Activated gamma-delta T cell (primary cell): Measurements from ENCODE around the gene PTPN14.

Source experiments
- DNase-seq: peaks from one replicate; lab custom pipeline; 2025; lab: John Stamatoyannopoulos, UW

Gene PTPN14

GRCh38 chr1:214568328-214568727 lies 16.9 kb upstream of the PTPN14 start:
- DNase-seq = no peak

GRCh38 chr1:214567481-214567980 lies 16.1 kb upstream of the PTPN14 start:
- DNase-seq = no peak

GRCh38 chr1:214566158-214567104 lies 15.0 kb upstream of the PTPN14 start:
- no peak for DNase-seq

GRCh38 chr1:214565310-214565709 lies 13.9 kb upstream of the PTPN14 start:
- no peak for DNase-seq

DNA sequence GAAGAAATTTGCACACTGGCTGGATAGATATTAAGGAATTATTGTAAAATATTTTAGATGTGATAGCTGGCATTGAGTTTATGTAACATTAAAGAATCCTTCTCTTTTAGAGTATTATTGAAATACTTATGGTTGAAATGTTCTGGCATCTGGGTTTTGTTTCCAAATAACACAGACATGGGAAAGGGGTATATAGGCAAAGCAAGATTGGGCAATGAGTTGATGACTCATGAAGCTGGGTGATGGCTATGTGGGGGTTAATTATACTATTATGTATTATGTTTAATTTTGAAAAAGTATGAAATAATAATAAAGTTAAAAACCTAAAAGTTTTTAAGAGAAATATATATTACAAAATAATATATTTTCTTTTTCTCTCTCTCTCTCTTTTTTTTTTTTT lies 12.5 kb upstream of the PTPN14 start:
- DNase-seq = no peak

- no peak for DNase-seq
These were observed 6.7 kb upstream of the PTPN14 start for GRCh38 chr1:214557952-214558735.

GRCh38 chr1:214553142-214553710 lies 1.8 kb upstream of the PTPN14 start:
- DNase-seq = no peak

GRCh38 chr1:214552174-214552608 lies 789 bp upstream of the PTPN14 start:
- DNase-seq = no peak

DNA sequence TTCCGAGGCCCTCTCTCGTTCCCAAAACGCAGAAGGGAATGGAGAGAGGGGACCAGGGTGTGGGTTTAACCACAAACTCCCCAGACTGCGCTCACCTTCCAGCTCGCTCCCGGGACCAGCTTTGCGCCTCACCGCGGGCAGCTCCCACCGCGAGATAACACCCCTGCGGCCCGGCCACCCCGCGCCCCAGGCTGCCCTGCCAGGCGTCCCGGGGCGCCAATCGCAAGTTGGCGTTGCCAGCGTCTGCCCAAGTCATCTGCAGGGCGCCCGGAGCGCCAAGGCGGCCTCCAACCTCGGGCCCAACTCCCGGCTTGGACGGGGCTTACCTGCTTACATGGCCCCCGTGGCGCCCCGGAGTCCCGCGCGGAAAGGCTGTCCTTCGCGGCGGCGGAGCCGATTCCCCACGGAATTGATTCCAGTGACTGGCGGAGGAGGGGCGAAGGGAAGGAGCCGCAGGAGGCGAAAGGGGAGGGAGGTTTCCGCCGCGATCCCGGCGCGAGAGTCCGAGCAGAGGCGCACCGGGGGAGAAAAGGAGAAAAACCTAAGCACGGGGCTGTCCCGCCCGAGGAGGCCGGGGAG lies 456 bp downstream of the PTPN14 start:
- no peak for DNase-seq

GRCh38 chr1:214550013-214550856 lies 1.2 kb downstream of the PTPN14 start:
- no peak for DNase-seq

DNA sequence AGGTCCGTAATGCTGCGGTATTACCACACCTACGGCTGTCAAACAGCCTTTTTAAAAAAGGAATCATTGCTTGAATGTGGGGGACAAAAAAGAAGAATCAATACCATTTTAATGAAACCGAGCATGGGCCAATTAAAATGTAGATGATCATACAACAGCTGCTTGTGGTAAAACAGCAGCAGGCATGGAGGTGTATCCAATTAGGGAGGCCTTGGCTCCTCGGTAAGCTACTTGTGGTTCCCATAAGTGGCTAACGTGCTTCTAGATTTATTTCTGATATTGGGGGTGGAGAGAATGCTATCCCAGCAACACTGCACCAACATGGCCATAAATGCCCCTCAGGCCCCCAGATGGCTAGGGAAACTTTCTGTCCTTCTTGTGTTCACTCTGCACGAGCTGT lies 1.8 kb downstream of the PTPN14 start:
- no peak for DNase-seq

DNA sequence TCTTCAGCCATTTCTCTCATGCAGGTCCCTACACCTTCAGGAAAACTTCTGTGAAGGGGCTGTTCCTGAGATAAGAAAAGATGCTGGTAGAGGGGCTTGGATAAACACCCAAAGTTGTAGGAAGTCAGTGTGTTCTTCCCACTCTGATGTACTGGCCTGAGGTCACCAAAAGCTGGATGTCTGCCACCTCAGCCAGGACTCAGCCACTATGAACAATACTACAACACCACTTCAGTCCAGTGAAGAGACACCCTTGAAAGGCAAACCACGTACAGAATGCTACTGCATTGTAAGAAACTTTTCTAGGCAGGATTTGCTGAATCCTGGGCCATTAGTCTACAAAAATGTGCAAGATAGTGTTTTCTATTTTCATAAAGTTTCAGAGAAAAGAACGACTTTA lies 2.4 kb downstream of the PTPN14 start:
- DNase-seq = no peak

GRCh38 chr1:214548271-214548670 lies 3.1 kb downstream of the PTPN14 start:
- no peak for DNase-seq

- no peak for DNase-seq
These were observed 3.7 kb downstream of the PTPN14 start for GRCh38 chr1:214547747-214548146.

DNA sequence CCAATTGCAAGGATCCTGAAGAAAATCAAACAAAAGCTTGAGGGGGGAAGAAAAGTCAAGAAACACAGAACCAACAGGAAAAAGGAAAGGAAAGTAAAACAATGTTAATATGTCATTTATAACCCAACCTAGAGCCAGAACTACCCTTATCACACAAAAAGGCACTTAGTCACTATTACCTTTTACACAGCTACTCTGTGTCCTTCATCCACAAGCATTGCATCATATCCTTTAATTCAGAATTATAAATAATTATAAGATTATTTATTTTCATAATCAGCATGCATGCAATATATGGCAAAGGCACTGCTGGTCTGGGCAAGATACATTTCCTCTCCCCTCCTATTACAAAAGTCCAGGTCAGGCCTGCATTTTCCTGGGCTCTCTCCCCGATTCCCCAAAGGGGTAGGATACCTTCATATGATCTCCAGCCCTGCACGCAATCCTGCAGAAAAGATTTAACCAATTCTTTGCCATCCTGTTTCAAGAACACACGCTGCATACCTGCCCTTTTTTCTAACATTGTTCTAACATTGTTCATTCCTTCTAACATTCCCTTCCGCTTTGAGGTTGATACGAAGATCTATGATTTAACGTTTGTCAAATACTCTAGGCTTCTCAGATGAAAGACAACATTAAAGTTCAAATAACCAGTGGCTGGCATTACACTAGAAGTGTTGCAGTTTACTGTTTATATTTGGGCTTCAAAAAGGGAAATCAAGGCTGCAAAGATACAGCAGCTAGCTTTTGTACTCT lies 4.3 kb downstream of the PTPN14 start:
- no peak for DNase-seq

- DNase-seq = no peak
These were observed 5.3 kb downstream of the PTPN14 start for GRCh38 chr1:214546084-214546483.

DNA sequence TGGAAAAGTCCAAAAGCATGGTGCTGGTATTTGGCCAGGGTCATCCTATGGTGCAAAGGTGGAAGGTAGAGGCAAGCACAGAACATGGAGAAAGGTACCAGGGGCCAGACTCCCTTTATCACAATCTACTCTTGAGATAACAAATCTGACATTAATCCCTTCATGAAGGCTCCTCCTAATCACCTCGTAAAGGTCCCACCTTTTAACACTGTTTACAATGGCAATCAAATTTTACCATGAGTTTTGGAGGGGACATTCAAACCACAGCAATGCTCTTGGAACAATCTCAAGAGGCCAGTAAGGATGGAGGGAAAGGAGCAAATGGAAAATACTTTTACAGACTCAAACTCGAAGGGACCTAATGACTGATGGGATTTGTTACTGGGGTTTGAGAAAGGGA lies 6.1 kb downstream of the PTPN14 start:
- DNase-seq = no peak

DNA sequence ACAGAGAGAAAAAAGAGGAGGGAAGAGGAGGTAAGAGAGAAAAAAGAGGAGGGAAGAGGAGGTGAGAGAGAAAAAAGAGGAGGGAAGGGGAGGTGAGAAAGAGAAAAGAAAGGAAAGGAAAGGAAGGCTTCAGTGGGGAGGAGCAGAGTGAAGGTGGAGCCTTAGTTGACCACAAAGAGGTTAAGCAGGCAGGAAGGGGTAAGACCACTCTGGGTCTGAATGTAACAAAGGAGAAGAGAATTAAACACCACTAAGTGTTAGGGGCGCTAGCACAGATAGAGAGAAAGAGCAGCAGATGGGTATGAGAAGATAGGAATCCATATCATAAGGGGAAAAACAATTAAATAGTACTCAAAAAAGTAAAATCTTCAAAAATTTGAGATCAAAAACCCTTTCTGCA lies 6.6 kb downstream of the PTPN14 start:
- DNase-seq = no peak

GRCh38 chr1:214542275-214543199 lies 8.9 kb downstream of the PTPN14 start:
- no peak for DNase-seq
